DOHH2 (cell line): ENCODE data around the gene ENSA.

Source experiments
- CTCF ChIP-seq: fragments of 200-600 bp; sonication (generic); IDR thresholded peaks from one replicate; pipeline ENCODE4 v1.5.1; 2014; ENCODE audit warnings: antibody characterized with exemption, mild to moderate bottlenecking, low read depth, low read length; ENCODE audit not compliant: poor library complexity, severe bottlenecking
- EZH2phosphoT487 ChIP-seq: fragments of 200-600 bp; sonication (generic); IDR thresholded peaks from 2 replicates; pipeline ENCODE4 v1.6.1; 2017; ENCODE audit warnings: borderline replicate concordance, mild to moderate bottlenecking, antibody characterized with exemption, low read length, moderate library complexity, mixed read lengths

- no peak for TF ChIP-seq CTCF
- TF ChIP-seq EZH2phosphoT487, result no peak
Measured at GRCh38 chr1:150626150-150626549, 3.3 kb downstream of the ENSA start.
